ENCODE measurements around the gene CNTN4. TPM values are rescaled to one million over a fixed set of nuclear protein-coding genes. Genes with fewer than 3 reads are reported as not detected.
"Not testable (repeated sequence)": the region's sequence is repeated elsewhere in the genome, so short reads cannot be mapped to it uniquely, and the experiment has no call there.

The CNTN4 gene
- total RNA-seq, 2 experiments from 2014 or later, result not detected

- CTCF ChIA-PET, result no interaction called here
- no peak overlapping the region for H3K4me3 Mint-ChIP-seq
- no peaks in the 10 kb centered on the region for H3K9me3 Mint-ChIP-seq (ENCODE audit: low read depth)
- H3K4me1 Mint-ChIP-seq, result no peaks in the 10 kb centered on the region
- no peaks in the 10 kb centered on the region for H3K27me3 Mint-ChIP-seq
- no peaks in the 10 kb centered on the region for H3K36me3 Mint-ChIP-seq
- DNase-seq, result no peak
- H3K27ac Mint-ChIP-seq, result no peak overlapping the region
- ATAC-seq, result no peak
Measured at GRCh38 chr3:2784627-2785026, 686.0 kb downstream of the CNTN4 start.

GRCh38 chr3:2790266-2790815 lies 691.7 kb downstream of the CNTN4 start:
- Mint-ChIP-seq H3K27me3 (peaks cover 3% of the 10 kb centered on the region), H3K36me3 (no peaks in the 10 kb centered on the region), H3K27ac (no peak overlapping the region), H3K4me1 (no peaks in the 10 kb centered on the region), H3K9me3 (ENCODE audit: low read depth) (no peaks in the 10 kb centered on the region), H3K4me3 (no peak overlapping the region)
- no peak for ATAC-seq
- DNase-seq, result no peak
- CTCF ChIA-PET, result no interaction called here

- Mint-ChIP-seq H3K36me3 (no peaks in the 10 kb centered on the region), H3K27ac (no peak overlapping the region), H3K4me3 (no peak overlapping the region), H3K27me3 (peaks cover 3% of the 10 kb centered on the region), H3K4me1 (no peaks in the 10 kb centered on the region), H3K9me3 (ENCODE audit: low read depth) (no peaks in the 10 kb centered on the region)
- DNase-seq (no peak), ATAC-seq (no peak)
- CTCF ChIA-PET, result no interaction called here
Measured at GRCh38 chr3:2792432-2792831, 693.8 kb downstream of the CNTN4 start.

- H3K4me3 Mint-ChIP-seq, result no peak overlapping the region
- no peaks in the 10 kb centered on the region for H3K4me1 Mint-ChIP-seq
- H3K9me3 Mint-ChIP-seq (ENCODE audit: low read depth), result no peaks in the 10 kb centered on the region
- no peak overlapping the region for H3K27ac Mint-ChIP-seq
- CTCF ChIA-PET, result no interaction called here
- DNase-seq (no peak), ATAC-seq (no peak)
- peaks cover 3% of the 10 kb centered on the region for H3K27me3 Mint-ChIP-seq
- no peaks in the 10 kb centered on the region for H3K36me3 Mint-ChIP-seq
Measured at GRCh38 chr3:2793987-2794386, 695.3 kb downstream of the CNTN4 start.

- ATAC-seq (no peak), DNase-seq (no peak)
- Mint-ChIP-seq H3K4me3 (no peak overlapping the region), H3K4me1 (no peaks in the 10 kb centered on the region), H3K27me3 (peaks cover 2% of the 10 kb centered on the region), H3K27ac (no peak overlapping the region), H3K36me3 (no peaks in the 10 kb centered on the region), H3K9me3 (ENCODE audit: low read depth) (no peaks in the 10 kb centered on the region)
- CTCF ChIA-PET, result no interaction called here
Measured at GRCh38 chr3:2802429-2802828, 703.8 kb downstream of the CNTN4 start.

- no peaks in the 10 kb centered on the region for H3K36me3 Mint-ChIP-seq
- H3K9me3 Mint-ChIP-seq (ENCODE audit: low read depth), result no peaks in the 10 kb centered on the region
- H3K4me3 Mint-ChIP-seq, result no peak overlapping the region
- H3K27ac Mint-ChIP-seq, result no peak overlapping the region
- H3K27me3 Mint-ChIP-seq, result no peaks in the 10 kb centered on the region
- ATAC-seq (no peak), DNase-seq (no peak)
- H3K4me1 Mint-ChIP-seq, result no peaks in the 10 kb centered on the region
- CTCF ChIA-PET, result interaction anchor here (1.0 kb wide), 1 partner anchor 31 kb away, joined by 3 read pairs; no protein-coding TSS in a partner anchor
Measured at GRCh38 chr3:2807514-2807913, 708.8 kb downstream of the CNTN4 start.

GRCh38 chr3:2810723-2811122 lies 712.1 kb downstream of the CNTN4 start:
- no peaks in the 10 kb centered on the region for H3K36me3 Mint-ChIP-seq
- CTCF ChIA-PET, result no interaction called here
- no peaks in the 10 kb centered on the region for H3K4me1 Mint-ChIP-seq
- H3K9me3 Mint-ChIP-seq (ENCODE audit: low read depth), result no peaks in the 10 kb centered on the region
- H3K4me3 Mint-ChIP-seq, result no peak overlapping the region
- no peaks in the 10 kb centered on the region for H3K27me3 Mint-ChIP-seq
- DNase-seq, result no peak
- ATAC-seq, result no peak
- no peak overlapping the region for H3K27ac Mint-ChIP-seq

- no peak overlapping the region for H3K4me3 Mint-ChIP-seq
- ATAC-seq (no peak), DNase-seq (no peak)
- H3K9me3 Mint-ChIP-seq (ENCODE audit: low read depth), result no peaks in the 10 kb centered on the region
- CTCF ChIA-PET, result no interaction called here
- no peaks in the 10 kb centered on the region for H3K36me3 Mint-ChIP-seq
- H3K27me3 Mint-ChIP-seq, result no peaks in the 10 kb centered on the region
- no peaks in the 10 kb centered on the region for H3K4me1 Mint-ChIP-seq
- H3K27ac Mint-ChIP-seq, result no peak overlapping the region
Measured at GRCh38 chr3:2819571-2819970, 720.9 kb downstream of the CNTN4 start.

GRCh38 chr3:2820982-2821381 lies 722.3 kb downstream of the CNTN4 start:
- H3K4me1 Mint-ChIP-seq, result not testable (repeated sequence)

GRCh38 chr3:2822611-2823010 lies 723.9 kb downstream of the CNTN4 start:
- H3K27me3 Mint-ChIP-seq, result no peaks in the 10 kb centered on the region
- CTCF ChIA-PET, result interaction anchor here (1.3 kb wide), 1 partner anchor 9 kb away, joined by 3 read pairs; no protein-coding TSS in a partner anchor
- H3K9me3 Mint-ChIP-seq (ENCODE audit: low read depth), result no peaks in the 10 kb centered on the region
- no peaks in the 10 kb centered on the region for H3K36me3 Mint-ChIP-seq
- ATAC-seq (no peak), DNase-seq (no peak)
- no peak overlapping the region for H3K27ac Mint-ChIP-seq
- H3K4me3 Mint-ChIP-seq, result no peak overlapping the region
- no peaks in the 10 kb centered on the region for H3K4me1 Mint-ChIP-seq

More at GRCh38 chr3:2820982-2821381, 722.3 kb downstream of the CNTN4 start:
- H3K27ac Mint-ChIP-seq; H3K4me3 Mint-ChIP-seq; H3K9me3 Mint-ChIP-seq (ENCODE audit: low read depth); ATAC-seq; CTCF ChIA-PET; H3K36me3 Mint-ChIP-seq; DNase-seq; H3K27me3 Mint-ChIP-seq: not testable (repeated sequence)

- H3K4me3 Mint-ChIP-seq, result no peak overlapping the region
- no peaks in the 10 kb centered on the region for H3K36me3 Mint-ChIP-seq
- ATAC-seq (no peak), DNase-seq (no peak)
- no peaks in the 10 kb centered on the region for H3K9me3 Mint-ChIP-seq (ENCODE audit: low read depth)
- no peaks in the 10 kb centered on the region for H3K4me1 Mint-ChIP-seq
- CTCF ChIA-PET, result interaction anchor here (1.3 kb wide), 1 partner anchor 9 kb away, joined by 3 read pairs; no protein-coding TSS in a partner anchor
- no peak overlapping the region for H3K27ac Mint-ChIP-seq
- no peaks in the 10 kb centered on the region for H3K27me3 Mint-ChIP-seq
Measured at GRCh38 chr3:2823031-2823430, 724.4 kb downstream of the CNTN4 start.

GRCh38 chr3:2823437-2824211 lies 725.0 kb downstream of the CNTN4 start:
- no peak for DNase-seq
- CTCF ChIA-PET, result interaction anchor here (1.3 kb wide), 1 partner anchor 10 kb away, joined by 3 read pairs; no protein-coding TSS in a partner anchor
- H3K36me3 Mint-ChIP-seq, result no peaks in the 10 kb centered on the region
- H3K27ac Mint-ChIP-seq, result no peak overlapping the region
- ATAC-seq, result no peak
- no peaks in the 10 kb centered on the region for H3K4me1 Mint-ChIP-seq
- no peak overlapping the region for H3K4me3 Mint-ChIP-seq
- H3K27me3 Mint-ChIP-seq, result no peaks in the 10 kb centered on the region
- H3K9me3 Mint-ChIP-seq (ENCODE audit: low read depth), result no peaks in the 10 kb centered on the region

- H3K4me1 Mint-ChIP-seq, result no peaks in the 10 kb centered on the region
- CTCF ChIA-PET, result no interaction called here
Measured at GRCh38 chr3:2826036-2826435, 727.4 kb downstream of the CNTN4 start.

GRCh38 chr3:2826453-2826852 lies 727.8 kb downstream of the CNTN4 start:
- Mint-ChIP-seq H3K27ac (no peak overlapping the region), H3K4me3 (no peak overlapping the region), H3K9me3 (ENCODE audit: low read depth) (no peaks in the 10 kb centered on the region), H3K36me3 (no peaks in the 10 kb centered on the region), H3K4me1 (no peaks in the 10 kb centered on the region), H3K27me3 (no peaks in the 10 kb centered on the region)
- DNase-seq, result no peak
- ATAC-seq, result no peak
- CTCF ChIA-PET, result no interaction called here

More at GRCh38 chr3:2826036-2826435, 727.4 kb downstream of the CNTN4 start:
- no peak overlapping the region for H3K27ac Mint-ChIP-seq
- no peaks in the 10 kb centered on the region for H3K27me3 Mint-ChIP-seq
- H3K4me3 Mint-ChIP-seq, result no peak overlapping the region
- H3K36me3 Mint-ChIP-seq, result no peaks in the 10 kb centered on the region
- DNase-seq, result no peak
- ATAC-seq, result no peak
- no peaks in the 10 kb centered on the region for H3K9me3 Mint-ChIP-seq (ENCODE audit: low read depth)

All from activated CD8-positive, alpha-beta memory T cell treated with anti-CD3 and anti-CD28 coated beads, Interleukin-2, amount 10 ng/mL, durations not matched to agents 7 days and 5 days (primary cell).